HL-60 (cell line): ENCODE data around the gene KLHL33.

ENCODE experiments used
- POLR2AphosphoS5 ChIP-seq: IDR thresholded peaks from 2 replicates; pipeline ENCODE4 v1.6.1; 2012; ENCODE audit warnings: low read depth
- TF ChIP-seq, protein P1 (sequence below): IDR thresholded peaks from one replicate; pipeline ENCODE4 v1.5.1; 2011; ENCODE audit warnings: low read length, control low read depth, inconsistent platforms; ENCODE audit not compliant: insufficient read depth

DNA sequence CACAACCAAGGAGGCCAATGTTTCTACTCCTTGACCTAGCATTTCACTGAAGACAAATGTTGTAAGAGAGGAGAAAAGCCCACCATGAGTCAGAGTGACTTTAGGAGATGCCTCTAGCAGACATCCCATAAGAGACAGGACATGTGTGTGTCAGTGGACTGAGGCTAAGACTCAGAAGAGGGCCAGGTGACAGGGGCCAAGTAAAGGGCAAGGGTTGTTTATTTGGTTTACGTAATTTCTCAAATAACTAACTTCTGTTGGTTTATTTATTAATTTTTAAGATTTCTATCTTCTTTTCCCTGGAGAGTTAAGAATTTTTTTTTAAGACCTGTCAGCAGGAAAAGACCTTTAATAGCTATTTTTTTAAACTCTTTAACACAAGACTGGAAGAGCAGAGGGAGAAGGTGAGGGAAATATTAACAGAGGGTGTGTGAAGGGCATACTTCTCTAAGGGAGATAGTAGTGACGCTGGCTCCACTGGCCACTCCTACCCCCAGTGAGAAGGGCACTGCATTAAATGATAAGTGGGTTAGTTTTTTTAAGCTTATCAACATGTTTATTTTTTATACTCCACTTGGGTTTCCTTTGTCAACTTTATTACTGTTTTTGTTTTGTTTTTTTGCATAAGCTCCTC, 36.7 kb upstream of the KLHL33 start:
- TF ChIP-seq, protein P1, sequence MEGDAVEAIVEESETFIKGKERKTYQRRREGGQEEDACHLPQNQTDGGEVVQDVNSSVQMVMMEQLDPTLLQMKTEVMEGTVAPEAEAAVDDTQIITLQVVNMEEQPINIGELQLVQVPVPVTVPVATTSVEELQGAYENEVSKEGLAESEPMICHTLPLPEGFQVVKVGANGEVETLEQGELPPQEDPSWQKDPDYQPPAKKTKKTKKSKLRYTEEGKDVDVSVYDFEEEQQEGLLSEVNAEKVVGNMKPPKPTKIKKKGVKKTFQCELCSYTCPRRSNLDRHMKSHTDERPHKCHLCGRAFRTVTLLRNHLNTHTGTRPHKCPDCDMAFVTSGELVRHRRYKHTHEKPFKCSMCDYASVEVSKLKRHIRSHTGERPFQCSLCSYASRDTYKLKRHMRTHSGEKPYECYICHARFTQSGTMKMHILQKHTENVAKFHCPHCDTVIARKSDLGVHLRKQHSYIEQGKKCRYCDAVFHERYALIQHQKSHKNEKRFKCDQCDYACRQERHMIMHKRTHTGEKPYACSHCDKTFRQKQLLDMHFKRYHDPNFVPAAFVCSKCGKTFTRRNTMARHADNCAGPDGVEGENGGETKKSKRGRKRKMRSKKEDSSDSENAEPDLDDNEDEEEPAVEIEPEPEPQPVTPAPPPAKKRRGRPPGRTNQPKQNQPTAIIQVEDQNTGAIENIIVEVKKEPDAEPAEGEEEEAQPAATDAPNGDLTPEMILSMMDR = no peak
- no peak for TF ChIP-seq POLR2AphosphoS5
